GM18867 (cell line): Measurements from ENCODE around the gene NMT1.
"Not testable (repeated sequence)": the region's sequence is repeated elsewhere in the genome, so short reads cannot be mapped to it uniquely, and the experiment has no call there.

Experiments
- ATAC-seq: cut with Tn5 transposase; IDR thresholded peaks from one replicate; pipeline ENCODE4 v1.9.1; 2021; ENCODE audit warnings: mild to moderate bottlenecking, moderate library complexity; ENCODE audit not compliant: unreplicated experiment

NMT1 gene

DNA sequence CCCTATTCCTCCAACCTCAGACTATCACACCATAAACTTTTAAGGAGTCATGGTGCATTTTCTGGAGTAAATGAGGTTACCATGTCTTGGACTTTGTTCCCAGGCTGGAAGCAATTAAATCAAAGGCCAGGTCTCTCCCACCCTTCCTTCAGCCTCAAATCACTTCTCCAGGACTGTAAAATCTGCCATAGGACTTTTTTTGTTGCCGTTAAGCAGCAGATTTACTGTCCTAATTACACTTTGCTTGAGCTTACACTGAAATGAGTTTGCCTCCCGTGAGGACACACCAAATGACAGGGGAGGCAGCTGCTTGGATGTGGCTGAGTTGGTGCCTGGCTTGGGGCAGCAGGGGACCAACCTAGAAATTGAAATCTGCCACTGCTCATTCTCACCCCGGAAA is 24.4 kb upstream of the NMT1 start:
- ATAC-seq, result no peak

- ATAC-seq, result no peak
These were observed 22.1 kb upstream of the NMT1 start for GRCh38 chr17:45038728-45039634.

- no peak for ATAC-seq
These were observed 20.7 kb upstream of the NMT1 start for GRCh38 chr17:45040459-45040858.

DNA sequence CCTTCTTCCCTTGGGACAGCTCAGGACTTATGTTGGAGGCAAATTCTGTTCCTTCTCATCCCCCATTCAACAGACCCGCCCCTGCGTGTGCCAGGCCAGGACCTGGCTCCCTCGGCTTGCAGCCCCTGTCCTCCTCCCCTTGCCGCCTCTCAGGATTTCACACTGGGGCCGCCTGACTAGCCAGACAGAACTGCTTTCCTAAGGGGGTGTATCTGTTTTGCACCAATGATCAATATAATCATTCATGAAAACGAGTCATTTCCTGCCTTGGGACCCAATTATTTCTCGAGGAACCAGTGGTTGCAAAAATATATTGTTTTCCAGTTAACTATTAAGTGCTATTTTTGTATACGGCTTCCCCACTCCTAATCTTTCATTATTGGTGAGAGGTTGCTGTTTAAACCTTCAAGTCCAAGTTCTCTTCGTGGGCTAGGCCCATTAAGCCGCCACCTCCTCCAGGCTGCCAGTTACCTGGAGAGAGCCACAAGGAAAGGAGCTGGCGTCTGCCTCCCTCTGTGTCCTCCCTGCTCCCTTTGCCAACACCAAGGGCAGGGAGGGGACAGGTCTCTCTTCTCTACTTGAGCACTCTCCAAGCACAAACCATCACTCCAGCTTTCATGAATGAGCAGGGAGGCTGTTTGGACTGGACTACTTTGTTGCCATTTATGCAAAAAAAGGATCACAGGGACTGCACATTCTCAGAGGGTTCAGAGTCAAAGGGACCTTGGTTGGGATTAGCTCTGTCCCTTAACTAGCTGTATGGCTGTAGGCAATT is 18.6 kb upstream of the NMT1 start:
- ATAC-seq, result no peak

- ATAC-seq, result no peak
These were observed 17.1 kb upstream of the NMT1 start for GRCh38 chr17:45043813-45044540.

- no peak for ATAC-seq
These were observed 14.5 kb upstream of the NMT1 start for GRCh38 chr17:45046537-45047125.

GRCh38 chr17:45048795-45049563 is 12.1 kb upstream of the NMT1 start:
- no peak for ATAC-seq

DNA sequence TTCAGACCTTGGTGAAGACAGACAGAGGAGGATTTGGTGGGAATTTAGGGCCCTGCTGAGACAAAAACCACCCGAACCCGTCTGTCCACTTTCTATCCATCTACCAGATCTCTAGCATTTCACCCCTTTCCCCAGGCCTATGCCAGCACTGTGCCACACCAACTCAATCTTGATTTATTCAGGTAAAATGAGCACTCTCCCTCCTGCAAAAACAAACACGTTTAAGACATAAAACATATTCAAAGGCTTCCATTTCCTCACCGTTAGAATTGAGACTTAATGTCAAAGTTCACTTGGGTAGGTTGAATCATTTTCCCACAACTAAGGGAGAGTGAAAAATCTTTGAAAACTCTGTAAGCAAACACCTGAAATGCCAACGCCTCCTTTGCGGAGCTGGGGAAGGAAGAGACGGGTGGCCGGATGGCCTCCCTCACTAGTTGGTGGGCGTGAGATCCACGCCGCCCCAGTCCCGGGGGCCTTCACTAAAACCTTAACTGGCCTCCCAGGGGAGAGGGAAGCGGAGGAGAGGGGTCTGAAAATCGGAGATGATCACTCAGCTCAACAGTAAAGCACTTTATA is 10.5 kb upstream of the NMT1 start:
- ATAC-seq, result peak; percentile 19

DNA sequence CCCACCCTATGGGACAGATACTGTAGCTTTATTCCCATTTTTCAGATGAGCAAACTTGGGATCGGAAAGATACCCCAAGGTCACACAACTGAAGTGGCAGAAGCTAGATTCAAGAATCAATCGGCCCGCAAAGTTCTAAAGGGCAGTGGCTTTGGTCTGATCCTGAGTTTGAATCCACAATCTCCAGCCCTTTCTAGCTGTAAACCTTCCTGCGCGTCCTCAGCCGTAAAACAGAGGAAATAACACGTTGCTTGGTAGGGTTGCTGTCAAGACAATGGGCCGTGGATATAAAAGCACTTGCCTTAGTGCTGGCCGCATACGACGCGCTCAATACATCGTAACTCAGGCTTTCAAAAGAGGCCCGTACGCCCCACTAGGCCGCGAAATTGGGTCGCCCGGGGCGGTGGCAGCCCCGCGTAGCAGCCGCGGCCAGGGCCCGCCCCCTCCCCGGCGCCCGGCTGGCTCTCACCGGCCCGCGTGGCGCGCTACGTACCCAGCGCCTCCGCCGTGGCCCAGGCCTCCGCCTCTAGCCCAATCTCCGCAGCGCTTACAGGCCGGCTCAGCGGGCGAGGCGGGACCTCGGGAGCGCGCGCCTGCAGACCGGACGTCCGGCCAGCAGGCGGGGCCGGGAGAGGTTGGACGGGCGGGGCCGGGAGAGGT is 9.9 kb upstream of the NMT1 start, which contains the start of gene DCAKD:
Gene DCAKD, minus strand, starts transcription at position 573 of the 660 bp plus-strand sequence. CDS start 16,747 bp downstream, outside the sequence.
- peak; percentile 86 for ATAC-seq

DNA sequence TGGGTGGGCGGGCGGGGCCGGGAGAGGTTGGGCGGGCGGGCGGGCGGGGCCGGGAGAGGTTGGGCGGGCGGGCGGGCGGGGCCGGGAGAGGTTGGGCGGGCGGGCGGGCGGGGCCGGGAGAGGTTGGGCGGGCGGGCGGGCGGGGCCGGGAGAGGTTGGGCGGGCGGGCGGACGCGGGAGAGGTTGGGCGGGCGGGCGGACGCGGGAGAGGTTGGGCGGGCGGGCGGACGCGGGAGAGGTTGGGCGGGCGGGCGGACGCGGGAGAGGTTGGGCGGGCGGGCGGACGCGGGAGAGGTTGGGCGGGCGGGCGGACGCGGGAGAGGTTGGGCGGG is 9.4 kb upstream of the NMT1 start:
- not testable (repeated sequence) for ATAC-seq

DNA sequence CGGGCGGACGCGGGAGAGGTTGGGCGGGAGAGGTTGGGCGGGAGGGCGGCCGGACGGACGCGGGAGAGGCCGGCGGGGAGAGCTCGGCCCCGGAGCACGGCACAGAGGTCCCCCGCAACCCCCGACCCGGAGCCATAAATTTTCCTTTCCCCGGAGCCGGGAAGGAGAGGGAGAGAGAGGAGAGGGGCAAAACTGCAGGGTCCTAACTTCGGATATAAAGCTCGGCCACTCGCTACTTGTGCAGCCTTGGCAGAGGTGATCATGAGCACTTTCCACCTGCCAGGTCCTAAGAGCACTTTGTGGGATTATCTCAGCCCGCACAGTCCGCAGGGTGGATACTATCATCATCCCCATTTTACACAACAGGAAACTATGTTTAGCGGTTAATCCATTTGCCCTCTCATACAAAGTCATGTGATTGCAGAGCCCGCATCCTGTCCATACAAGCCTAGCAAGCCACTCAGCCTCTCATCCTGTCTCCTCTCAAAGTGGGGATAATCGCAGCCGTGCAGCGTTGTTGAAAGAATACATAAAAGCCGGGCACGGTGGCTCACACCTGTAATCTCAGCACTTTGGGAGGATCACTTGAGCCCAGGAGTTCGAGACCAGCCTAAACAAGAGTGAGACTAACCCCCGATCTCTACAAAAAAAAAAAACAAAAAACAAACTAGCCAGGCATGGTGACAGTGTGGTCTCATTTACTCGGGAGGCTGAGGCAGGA is 8.9 kb upstream of the NMT1 start:
- ATAC-seq, result no peak

DNA sequence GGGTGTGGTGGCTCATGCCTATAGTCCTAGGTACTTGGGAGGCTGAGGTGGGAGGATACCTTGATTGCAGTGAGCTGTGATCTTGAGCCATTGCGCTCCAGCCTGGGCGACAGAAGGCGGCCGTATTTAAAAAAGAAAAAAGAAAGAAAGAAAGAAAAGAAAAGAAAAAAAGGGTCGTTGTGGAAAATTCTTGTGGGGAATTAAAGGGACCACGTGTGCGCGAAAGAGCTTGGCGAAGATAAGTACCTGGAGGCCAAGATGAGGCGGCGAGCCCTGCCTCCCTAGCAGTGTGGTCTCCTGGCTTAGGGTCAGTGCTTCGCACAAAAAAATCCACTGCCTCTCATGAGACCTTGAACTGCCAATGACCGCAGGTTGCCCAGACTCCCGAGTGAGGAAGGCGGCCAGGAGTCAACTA is 728 bp upstream of the NMT1 start:
- ATAC-seq, result peak; percentile 2

DNA sequence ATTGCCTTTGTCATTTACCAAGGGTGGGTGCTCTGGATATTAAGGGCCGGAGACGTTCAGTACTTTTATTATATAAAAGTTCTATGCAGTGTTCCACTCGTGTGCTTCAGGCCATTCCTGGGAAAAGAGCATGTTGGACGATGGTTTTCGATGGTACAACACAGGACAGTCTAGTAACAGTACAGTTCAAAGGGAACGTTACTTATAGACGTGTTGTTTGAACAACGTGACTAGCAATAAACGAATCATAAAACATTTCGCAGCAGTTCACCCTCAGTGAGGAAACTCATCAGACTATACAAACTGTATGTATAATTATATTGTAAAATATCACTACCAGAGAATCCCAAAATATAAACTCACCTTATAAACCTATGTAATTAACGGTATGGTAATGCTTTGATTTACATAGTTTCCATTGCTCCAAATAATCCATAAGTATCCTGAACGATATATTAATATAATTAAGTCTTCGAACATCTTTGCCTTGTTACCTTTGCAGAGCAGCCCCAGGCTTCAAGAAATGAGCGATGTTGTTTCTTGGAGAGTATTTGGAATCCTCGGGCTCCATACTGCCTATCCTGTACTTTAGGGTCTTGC is 589 bp downstream of the NMT1 start:
- no peak for ATAC-seq

DNA sequence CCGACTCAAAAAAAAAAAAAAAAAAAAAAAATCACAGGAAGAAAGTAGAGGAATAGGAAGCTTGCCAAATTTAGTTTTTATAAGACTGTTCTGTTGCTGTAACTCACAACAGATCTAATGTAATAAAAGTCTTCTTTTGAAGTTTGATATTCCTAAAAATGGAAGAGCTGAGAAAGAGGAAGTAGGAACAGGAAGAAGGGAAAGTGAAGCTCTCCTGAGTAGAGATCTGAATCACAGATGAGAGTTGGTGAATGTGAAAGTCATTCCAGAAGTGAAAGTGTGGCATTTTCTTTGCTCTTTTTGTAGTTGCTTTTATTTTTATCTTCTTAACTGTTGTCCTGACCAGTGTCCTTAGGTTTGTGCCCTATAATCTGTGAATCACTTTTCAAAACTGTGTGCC is 2.1 kb downstream of the NMT1 start:
- no peak for ATAC-seq

- ATAC-seq, result no peak
These were observed 6.5 kb downstream of the NMT1 start for GRCh38 chr17:45067637-45068036.

- no peak for ATAC-seq
These were observed 8.9 kb downstream of the NMT1 start for GRCh38 chr17:45070001-45070400.

DNA sequence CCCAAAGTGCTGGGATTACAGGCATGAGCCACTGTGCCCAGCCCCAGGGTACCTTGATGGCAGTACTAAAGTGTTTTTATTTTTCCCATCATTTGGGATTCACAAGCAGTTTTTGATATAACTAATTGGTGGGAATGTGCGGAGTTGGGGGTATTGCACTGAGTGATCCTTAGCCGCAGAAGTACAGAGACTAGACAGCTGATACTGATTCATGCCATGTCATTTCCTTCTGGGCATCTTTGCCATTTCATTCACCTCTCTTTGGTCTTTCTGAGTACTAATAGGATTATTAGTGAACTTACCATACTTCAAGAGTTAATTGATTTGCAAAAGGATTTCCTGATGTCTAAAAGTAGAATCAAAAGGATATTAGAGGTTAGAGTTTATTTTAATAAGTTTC is 9.7 kb downstream of the NMT1 start:
- no peak for ATAC-seq

DNA sequence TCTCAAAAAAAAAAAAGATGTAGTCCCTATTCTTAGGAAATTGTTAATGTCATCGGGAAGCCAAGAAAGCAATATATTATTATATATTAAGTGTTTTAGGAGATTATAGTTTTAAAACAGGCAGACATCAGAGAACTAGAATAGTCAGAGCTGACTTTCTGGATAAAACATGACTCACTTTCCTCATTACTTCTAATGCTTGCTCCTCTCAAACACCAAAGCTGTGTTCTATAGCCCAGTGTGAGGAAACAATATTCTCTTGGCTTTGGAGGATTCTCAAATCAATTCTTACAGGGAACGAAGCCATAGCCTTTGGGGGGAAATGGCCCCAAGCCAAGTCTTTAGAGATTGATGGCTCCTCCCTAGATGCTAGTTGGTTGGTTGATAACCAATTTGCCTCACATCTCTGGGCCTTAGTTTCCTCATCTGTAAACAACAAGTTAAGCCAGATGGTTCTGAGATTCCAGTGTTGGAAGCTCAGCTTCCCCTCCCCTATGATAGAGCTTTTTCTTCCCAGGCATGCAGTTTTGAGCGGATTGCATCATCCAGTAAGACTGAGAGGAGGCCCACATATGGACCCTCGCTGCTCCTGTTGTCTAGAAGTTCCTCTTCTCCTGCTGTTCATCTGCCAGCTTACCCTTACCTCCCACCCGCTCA is 12.4 kb downstream of the NMT1 start:
- ATAC-seq, result no peak
